Activated CD8-positive, alpha-beta memory T cell treated with anti-CD3 and anti-CD28 coated beads for 48 hours (primary cell): Measurements from ENCODE around the gene NKD2.
"Not testable (repeated sequence)": the region's sequence is repeated elsewhere in the genome, so short reads cannot be mapped to it uniquely, and the experiment has no call there.

Source experiments
- DNase-seq, 3 experiments: peaks; one replicate each; pipeline ENCODE4 v3.0.0-alpha.2; 2020; ENCODE audit warnings: low read depth in 2 of 3, low spot score in 2 of 3

NKD2 gene

DNA sequence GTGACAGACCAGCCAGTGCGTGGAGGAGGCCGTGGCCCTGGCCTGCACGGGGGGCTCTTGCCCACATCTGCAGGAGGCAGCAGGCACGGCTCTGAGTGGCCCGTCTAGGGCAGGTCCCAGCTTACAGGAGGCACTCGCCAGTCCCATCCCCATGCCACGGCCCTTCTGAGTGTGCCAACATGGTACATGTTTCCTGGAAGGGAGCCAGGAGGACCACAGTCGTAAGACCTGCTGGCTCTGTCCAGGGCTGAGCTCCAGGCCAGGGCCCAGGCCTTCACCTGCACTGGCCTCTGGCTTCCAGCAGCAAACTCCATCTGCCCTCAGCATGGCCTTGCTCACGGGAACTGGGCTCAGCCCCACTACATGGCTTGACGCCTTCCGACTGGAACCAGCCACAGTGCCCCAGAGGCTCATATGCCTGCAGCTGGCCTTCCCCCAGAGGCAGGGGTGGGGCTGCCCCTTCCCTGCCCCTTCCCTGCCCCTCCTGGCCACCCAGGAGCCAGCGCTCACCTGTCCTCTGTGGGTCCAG is 3.8 kb downstream of the NKD2 start:
- DNase-seq = no peak

DNA sequence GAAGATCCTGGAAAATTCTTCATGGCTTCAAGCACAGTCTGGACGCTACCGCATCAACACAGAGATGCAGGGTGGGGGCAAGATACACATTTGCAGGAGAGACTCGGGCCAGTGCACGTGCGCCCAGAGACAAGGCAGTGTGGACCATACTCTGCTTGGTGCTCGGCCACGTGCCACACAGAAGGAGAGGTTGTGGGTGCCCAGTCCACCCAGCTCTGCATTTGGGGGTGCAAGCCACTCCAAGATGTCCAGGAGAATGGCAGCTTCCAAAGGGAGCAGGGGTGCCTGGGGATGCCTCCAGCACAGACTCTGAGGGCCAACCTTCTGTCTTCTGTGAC is 4.3 kb downstream of the NKD2 start:
- no peak for DNase-seq

DNA sequence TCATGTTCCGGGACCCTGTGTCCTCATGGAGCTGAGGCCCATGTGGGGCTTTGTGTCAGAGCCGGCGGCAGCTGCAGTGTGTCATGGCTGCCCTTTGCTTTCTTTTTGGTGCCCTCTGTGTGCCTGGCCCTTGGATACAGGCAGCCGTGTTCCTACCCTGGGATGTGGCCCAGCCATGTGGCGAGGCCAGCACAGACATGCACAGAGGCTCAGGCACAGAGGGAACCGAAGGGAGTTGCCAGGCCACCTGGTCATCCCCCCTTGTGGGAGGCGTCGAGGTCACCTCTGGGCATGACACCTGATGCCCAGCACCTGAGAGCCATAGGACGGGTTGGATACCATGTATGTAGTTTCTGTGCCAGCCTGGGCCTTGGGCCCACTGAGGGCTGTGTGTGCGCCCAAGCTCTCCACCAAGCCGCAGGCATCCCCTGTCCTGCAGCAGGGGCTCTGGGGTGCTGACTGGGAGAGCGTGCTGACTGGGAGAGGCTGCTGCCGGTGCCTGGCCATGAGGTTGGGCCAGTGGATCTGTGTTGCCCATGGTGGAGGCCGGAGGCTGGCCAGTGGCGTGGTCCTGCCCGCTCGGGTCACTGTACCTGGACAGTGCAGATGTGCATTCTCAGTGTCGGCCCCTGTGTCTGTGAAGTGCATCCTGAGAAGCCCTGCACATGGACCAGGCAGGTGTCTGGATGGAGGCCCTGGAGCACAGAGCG is 4.8 kb downstream of the NKD2 start:
- no peak for DNase-seq

DNA sequence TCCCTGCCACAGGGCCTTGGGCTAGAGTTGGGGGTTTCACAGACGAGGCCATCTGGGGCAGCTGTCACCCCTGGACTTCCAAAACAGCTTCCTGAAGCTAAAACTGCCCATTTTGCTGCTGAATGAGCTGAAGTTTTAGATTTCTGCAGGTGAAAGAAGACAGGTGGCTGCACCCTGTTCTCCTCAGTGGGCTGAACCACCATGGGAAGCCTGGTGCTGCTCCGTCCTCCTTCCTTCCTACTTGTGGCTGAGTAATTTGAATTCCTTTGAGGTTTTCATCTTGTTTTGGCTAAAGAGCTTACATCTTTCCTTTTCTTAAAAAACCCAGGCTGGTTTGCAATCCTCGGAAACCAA is 5.3 kb downstream of the NKD2 start:
- DNase-seq = no peak

DNA sequence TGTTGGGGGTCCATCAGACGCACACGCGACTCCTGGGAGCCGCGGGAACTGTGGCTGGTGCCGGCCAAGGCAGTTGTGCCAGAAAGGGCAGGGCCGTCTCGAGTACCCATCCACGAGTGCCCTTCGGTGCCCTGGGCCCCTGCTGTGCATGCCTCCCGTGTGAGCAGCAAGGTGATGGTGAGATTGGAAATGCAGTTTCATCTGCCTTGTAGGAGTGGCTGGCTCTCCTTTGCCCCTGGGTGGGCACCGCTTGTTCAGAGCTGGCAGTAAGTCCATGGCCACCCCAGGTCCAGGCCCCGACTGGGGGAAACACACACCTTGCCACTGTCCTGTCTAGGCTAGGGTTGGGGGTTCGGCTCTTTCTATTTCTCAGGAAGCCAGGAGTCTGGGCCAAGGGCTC is 5.7 kb downstream of the NKD2 start:
- no peak for DNase-seq

DNA sequence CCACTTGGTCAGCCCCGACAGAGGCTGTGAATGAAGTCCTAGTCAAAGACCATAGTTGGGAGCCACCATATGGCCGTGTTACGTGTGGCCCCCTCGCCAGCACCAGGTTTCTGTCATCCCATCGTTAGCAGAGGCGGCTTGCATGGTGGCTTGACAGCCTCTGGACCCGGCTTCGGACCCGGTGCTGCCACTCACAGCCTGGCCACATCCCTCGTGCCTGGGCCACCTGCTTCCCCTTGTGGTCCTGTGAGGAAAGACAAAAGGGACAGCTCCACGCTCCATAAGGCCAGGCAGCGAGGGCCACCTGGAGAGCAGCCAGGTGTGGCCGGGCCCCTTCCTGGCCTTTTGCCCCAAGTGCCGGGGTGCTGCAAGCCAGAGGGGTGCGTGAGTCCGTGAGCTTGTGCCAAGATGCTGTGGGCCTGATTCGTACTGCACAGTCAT is 6.2 kb downstream of the NKD2 start:
- DNase-seq = no peak

DNA sequence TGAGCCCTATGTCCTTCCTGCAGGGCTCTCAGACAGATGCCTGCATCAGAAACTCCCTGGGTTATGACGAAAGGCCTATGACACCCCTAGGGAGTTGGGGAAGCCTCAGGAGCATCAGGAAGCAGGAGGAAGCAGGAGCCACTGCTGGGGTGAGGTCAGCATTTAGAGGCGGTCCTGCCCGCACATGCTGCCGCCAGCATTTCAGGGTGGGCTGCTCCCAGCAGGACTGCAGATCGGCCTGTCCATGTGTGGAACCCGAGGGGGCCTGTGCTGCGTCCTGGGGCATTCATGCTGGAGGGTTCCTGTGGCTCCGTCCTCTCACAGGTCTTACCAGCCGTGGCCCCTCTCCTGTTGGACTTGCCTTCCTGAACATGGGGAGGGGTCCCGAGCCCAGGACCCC is 6.9 kb downstream of the NKD2 start:
- DNase-seq = no peak

DNA sequence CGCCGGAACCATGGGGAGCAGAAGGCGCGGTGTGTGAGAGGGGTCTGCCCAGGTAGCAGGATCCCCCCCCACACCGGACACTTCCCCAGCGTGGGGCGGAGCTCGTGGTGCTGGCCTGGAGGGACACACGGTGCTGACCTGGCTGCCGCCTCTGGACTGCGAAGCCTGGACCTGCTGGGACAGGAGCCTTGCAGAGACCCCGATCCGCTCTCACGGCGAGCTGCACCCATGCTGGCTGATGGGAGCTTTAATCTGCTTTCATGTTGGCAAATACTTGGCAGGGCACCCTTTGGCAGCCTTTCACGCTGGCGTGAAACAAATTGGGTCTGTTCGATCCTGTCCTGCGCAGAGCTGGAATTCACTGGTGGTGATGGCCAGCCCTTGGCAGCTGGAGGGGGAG is 7.4 kb downstream of the NKD2 start:
- DNase-seq = no peak

DNA sequence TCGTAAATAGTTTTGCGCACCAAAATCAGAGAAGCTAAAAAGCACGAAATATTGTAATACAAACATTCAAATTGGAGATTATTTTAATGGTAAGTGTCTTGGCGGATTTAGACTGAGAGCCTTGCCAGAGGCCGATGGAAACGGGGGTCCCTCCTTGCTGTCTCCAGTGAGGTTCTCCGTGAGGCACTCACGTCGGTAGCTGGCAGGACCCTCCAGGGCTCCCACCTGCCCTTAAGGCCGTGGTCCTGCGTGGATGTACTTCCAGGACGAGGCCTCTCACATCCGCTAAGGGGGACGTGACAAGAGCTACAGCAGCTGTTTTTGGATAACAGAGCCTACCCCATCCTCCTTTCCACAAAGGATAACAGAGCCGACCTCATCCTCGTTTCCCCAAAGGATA is 7.9 kb downstream of the NKD2 start:
- no peak for DNase-seq

DNA sequence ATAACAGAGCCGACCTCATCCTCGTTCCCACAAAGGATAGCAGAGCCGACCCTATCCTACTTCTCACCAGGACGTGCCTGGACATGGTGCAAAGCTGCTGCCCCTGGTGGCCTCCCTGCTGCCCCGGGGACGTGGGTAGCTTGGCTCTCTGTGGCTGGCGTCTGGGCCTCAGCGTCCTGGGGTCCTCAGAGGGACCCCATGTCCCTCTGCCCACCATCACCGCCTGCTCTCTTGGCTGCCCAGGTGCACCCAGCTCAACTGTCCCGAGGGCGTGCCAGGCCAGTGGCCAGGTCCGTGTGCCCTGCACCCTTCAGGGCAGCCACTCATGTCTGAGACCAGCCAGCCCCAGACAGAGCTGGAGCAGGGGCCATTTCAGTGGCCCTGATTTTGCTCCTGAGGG is 8.5 kb downstream of the NKD2 start:
- DNase-seq = no peak

DNA sequence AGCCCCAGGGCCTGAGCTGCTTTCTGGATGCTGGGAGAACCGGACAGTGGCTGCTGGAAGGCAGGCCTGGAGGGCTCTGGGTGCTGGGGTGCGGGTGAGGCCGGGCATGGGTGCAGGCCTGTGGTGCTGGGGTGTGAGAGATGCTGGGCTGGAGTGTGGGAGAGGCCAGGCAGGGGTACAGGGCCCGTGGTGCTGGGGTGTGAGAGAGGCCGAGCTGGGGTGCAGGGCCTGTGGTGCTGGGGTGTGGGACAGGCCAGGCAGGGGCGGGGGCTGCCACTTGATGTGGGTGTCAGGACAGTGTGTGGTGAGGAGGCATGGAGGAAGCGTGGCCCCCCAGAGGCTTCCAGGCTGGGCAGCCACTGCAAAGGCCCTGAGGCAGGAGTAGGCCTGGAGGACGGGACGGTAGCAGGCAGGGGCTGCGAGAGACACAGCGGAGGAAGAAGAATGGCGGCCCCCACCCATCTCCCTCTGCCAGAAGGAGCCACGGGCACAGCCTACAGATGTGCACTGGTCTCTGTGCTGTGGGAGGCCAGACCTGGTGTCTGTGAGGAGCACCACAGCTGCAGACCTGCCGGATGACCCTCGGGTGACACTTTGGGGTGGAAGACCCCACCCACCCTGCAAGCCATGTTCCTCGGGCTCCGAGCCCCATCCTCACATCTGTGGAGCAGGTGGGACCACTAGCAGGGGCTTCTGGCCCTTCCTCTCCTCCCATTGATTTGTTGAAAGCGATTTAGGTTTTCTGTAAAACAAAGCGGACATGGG is 9.3 kb downstream of the NKD2 start:
- DNase-seq = no peak

DNA sequence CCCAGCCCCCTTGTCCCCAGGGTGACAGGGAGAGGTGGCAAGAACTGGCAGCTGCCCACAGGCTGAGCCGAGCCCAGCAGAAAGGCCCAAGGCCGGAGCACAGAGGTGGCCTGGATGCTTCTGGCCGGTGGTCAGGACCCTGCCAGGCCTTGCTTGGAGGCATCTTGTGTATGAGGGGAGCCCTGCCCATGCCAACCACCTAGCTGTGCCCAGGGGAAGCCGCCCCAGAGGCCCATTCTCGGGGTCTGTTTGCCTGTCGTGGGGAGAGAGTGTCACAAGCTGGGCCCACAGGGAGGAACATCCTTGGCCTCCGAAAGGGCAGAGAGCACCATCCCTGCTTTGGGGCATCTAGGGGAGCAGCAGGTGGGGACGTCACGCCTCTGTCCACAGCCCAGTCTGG is 10.0 kb downstream of the NKD2 start:
- no peak for DNase-seq

DNA sequence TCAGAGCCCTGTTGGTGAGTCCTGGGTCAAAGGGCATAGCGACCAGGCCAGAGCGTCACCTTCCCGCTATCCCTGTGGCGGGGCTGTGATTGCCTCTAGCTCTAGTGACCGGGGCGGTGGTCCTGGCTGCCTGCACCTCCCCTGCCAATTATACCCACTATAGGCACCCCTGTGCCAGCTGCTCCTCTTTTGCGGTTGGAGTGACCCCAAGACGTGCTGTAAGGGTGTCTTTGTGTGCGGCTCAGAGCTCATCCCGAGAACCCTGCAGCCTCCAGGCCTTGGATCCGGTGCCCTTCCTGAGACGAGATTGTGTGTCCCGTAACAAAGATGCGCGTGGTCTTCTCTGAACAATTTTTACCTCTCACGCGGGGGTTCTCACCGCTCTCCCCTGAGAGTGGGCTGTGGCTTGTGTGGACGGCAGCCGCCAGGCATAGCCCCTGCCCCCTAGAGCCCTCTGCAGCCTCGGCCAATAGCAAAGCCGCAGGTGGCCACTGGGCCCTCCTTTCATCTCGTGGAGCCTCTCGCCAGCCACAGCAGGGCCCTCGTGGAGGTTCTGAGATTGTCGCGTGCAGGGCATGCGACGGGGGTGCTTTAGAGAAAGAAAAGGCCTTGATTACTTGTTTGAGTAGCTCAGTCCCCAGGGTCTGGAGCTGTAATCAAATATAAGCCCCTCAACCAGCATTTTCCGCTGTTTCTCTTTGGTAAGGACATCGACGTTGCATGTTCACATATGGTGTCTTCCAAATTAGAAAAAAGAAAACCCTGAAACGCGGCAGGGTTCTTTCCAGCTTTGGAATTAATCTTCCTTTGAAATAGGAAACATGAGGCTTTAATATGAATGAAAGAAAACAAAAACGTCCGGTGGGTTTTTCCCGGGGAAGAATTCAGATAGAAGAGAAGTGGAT is 10.7 kb downstream of the NKD2 start:
- DNase-seq = no peak

DNA sequence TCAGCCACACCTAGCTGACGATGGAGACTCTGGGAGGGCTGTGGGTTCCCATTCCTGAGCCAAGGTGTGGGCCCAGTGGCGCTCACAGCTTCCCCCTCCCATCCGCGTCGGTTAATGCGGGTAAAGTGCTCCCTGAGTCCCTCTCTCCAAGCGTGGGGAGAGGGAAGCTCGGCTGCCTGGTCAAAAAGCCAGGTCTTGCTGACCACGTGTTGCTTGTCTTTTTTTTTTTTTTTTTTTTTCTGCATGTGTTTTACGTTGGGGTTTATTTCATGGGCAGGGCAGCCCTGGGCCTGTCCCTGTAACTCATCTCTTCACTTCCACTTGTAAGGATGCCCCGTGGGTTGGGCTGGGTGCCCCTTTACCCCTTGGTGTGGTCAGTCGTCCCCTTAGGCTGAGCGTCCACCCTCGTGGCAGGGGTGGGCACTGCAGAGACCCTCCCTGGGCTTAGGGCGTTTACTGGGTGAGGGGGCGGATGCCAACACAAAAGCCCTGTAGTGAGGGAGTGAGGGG is 11.9 kb downstream of the NKD2 start:
- no peak for DNase-seq

DNA sequence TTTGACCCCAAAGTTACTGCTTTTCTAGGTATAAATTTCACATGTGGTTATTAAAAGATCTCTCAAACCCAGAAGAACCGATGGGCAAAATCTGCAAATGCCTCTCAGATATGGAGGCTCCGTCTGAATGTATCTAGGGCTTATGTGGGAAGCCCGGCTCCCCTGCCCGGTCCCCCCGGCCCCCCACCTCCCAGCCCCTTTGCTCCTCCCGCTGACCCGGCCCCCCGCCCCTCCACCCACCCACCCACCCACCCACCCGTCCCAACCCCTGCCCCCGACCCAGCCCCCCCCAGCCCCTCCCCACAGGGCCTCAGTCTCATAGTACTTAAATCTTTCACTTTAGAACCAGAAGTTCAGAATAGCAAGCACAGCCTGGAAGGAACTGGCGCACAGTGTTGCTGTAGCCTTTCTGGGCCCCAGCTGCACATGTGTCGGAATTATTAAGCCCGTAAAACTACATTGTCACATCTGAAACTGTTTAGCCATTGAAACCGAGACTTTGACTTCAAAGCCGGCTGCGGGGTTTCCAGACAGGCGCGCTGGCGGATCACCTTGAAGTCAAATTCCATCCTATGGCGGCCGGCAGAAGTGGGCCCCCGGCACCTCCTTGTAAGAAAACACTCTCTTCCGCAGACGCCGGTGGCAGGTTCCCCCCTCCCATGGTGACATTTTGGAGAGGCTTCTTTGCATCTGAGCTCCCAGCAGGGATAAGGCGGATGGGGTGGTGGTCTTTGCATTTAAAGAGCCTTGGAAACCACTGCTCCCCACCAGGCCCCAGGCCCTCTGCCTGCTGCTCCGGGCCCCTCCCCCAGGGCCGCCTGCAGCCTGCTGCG is 12.8 kb downstream of the NKD2 start:
- no peak for DNase-seq

DNA sequence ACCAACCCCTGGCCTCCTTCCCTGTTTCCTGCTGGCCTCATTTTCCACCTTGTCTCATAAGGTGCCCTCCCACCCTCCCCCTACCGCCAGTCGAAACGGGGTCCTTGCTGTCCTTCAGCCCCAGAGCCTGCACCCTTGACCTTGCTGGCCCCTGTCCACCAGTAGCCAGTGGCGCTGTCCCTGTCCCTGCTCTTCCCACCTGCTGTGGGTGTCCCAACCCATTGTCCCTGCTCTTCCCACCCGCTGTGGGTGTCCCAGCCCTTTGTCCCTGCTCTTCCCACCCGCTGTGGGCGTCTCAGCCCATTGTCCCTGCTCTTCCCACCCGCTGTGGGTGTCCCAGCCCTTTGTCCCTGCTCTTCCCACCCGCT is 13.4 kb downstream of the NKD2 start:
- not testable (repeated sequence) for DNase-seq

DNA sequence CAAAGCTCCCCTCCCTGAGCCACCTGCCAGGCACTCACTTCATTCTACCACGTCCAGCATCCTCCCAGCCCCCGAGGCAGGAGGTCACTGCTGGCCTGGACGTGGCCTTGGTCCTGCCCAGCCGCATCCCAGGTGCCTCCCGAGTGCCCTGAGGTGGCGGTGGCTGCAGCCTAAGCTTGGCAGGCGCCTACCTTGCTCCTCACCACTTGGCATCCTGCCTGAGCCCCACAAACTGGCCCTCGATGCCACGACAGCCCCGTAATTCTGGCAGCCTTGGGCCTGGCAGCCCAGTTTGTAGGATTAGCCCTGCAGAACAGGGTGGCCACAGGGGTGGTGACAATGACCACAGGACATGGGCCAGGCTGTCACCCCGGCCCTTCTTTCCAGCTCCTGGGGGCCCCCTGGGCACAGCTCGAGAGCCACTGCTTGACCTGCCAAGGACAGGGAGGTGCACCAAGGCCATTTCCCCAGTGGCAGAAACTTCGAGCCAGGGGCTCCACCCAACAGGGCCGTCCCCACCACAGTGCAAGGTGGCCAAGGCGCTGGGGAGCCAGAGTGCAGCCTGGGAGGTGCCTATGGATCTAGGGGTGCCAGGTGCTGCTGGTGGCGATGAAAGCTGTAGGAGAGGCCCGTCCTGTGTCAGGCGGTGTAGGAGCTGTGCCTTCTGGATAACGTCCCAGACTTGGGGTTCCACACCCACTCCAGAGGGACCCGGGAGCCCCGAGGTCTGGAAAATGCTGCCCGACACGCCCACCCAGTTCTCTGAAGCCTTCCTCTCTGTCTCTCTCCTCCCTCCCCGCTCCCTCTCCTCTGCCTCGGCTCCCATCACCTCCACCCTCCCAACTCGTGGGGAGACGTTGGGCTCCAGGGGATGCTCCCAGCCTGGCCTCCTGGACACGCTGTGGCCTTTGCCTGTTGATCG is 18.4 kb downstream of the NKD2 start:
- DNase-seq = no peak

DNA sequence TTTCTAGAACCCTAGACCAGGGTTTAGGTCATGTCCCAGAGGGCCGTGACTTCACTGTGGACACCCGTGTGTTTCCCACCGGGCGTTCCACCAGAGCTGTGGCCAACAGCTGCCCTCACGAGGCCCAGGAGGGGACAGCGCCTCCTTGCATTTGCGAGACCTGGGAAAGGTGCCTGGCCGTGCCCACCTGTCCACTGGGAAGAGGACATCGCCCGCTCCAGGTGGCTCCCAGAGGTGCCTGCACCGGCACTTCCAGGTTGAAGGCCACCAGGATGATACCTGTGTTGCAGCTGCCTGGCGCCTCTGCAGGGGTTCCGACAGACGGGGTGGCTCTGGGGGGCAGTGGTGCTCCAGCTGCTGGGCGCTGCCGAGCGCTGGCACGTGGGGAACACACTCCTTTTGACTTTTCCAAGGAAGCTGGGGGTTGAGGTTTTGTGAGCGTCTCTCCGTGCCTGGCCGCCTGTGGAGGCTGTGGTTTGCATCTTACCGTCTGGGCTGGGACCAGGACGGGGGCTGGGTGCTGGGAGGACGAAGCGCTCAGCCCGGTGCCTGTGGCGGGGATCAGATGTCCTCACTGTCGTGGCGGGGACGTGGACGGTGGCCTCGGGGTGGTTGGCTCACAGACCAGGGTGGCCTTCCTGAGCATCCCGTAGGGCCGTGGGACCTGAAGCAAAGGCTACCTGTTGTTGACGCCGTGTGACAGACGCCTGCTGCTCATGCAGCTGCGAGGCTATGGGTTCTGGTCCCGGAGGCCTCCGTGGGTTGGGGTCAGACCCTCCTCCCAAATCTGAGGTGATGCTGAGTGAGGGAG is 19.2 kb downstream of the NKD2 start:
- no peak for DNase-seq
